NCI-H748 (cell line): ENCODE results near the gene ZCCHC9.

ENCODE experiments used
- DNase-seq: peaks from one replicate; lab custom pipeline; 2025; ENCODE audit not compliant: unreplicated experiment; lab: John Stamatoyannopoulos, UW

ZCCHC9 gene

GRCh38 chr5:81354093-81354492 lies 52.7 kb downstream of the ZCCHC9 start:
- no peak for DNase-seq

GRCh38 chr5:81355291-81356251 lies 54.2 kb downstream of the ZCCHC9 start:
- no peak for DNase-seq

GRCh38 chr5:81359108-81359507 lies 57.7 kb downstream of the ZCCHC9 start:
- no peak for DNase-seq

GRCh38 chr5:81359881-81360280 lies 58.5 kb downstream of the ZCCHC9 start:
- DNase-seq, result no peak

- DNase-seq, result no peak
Observed at GRCh38 chr5:81360640-81361039, 59.3 kb downstream of the ZCCHC9 start.

- DNase-seq, result no peak
Observed at GRCh38 chr5:81361600-81361999, 60.2 kb downstream of the ZCCHC9 start.
